Glutamatergic neuron (in vitro differentiated cells): ENCODE results near the gene PRIM1. TPM values are rescaled to one million over a fixed set of nuclear protein-coding genes. Genes with fewer than 3 reads are reported as not detected.

Source experiments
- DNase-seq: peaks from one replicate; pipeline ENCODE4 v3.0.0; 2022
- H3K27ac Mint-ChIP-seq: one replicate; pipeline ENCODE4 v1.8.0; 2020; ENCODE audit warnings: mild to moderate bottlenecking, mixed read lengths, inconsistent platforms; ENCODE audit not compliant: unreplicated experiment
- H3K27me3 Mint-ChIP-seq: one replicate; pipeline ENCODE4 v1.8.0; 2020; ENCODE audit warnings: mild to moderate bottlenecking, moderate library complexity, mixed read lengths, inconsistent platforms; ENCODE audit not compliant: unreplicated experiment
- H3K36me3 Mint-ChIP-seq: one replicate; pipeline ENCODE4 v1.8.0; 2020; ENCODE audit warnings: mild to moderate bottlenecking, mixed read lengths, inconsistent platforms; ENCODE audit not compliant: unreplicated experiment
- H3K4me1 Mint-ChIP-seq: one replicate; pipeline ENCODE4 v1.8.0; 2020; ENCODE audit warnings: mild to moderate bottlenecking, low read depth, mixed read lengths, inconsistent platforms; ENCODE audit not compliant: unreplicated experiment
- H3K4me3 Mint-ChIP-seq: one replicate; pipeline ENCODE4 v1.8.0; 2020; ENCODE audit warnings: mild to moderate bottlenecking, mixed read lengths, inconsistent platforms; ENCODE audit not compliant: unreplicated experiment
- H3K9me3 Mint-ChIP-seq: one replicate; pipeline ENCODE4 v1.8.0; 2020; ENCODE audit warnings: mild to moderate bottlenecking, moderate library complexity, mixed read lengths, inconsistent platforms; ENCODE audit not compliant: unreplicated experiment
- total RNA-seq: library from RNA; stranded (reverse); fragmentation: NEBNext Ultra II Directional; extraction: Animal tissue kit (Norgen Biotek cat#: 25700); gene quantifications from one replicate; pipeline ENCODE4 v1.2.1, GENCODE V29; 2021; ENCODE audit not compliant: unreplicated experiment
- TF ChIP-seq, protein P1 (sequence below): fragments of 200-600 bp; sonication (generic); IDR thresholded peaks from one replicate; pipeline ENCODE4 v1.5.0; 2021; ENCODE audit not compliant: partially characterized antibody, unreplicated experiment

The PRIM1 gene
- total RNA-seq, 1 donor from 2014 or later: 11.3 TPM

DNA sequence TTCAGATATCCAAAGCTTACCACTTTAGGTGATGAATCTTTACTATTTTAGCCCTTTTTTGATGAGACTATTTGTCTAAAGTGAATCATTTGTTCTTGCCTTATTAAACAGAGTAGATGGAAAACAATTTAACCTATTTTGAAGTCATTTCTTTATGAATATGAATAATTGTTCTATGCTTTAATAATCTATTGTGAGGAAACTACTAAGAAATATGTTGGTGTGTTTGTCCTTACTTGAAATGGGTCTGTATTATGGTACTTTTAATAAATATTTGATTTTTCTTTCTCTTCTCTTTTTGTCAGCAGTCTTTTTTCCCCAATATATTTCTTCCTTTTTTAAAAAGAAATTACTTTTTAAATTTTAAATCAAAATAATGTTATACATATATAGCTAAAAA is 35.4 kb upstream of the PRIM1 start:
- DNase-seq: no peak
- Mint-ChIP-seq H3K27ac (peak overlapping the region; percentile 57), H3K36me3 (peaks cover 17% of the 10 kb centered on the region), H3K4me1 (no peaks in the 10 kb centered on the region), H3K4me3 (no peak overlapping the region), H3K27me3 (no peaks in the 10 kb centered on the region), H3K9me3 (peaks cover 9% of the 10 kb centered on the region)
- TF ChIP-seq, protein P1, sequence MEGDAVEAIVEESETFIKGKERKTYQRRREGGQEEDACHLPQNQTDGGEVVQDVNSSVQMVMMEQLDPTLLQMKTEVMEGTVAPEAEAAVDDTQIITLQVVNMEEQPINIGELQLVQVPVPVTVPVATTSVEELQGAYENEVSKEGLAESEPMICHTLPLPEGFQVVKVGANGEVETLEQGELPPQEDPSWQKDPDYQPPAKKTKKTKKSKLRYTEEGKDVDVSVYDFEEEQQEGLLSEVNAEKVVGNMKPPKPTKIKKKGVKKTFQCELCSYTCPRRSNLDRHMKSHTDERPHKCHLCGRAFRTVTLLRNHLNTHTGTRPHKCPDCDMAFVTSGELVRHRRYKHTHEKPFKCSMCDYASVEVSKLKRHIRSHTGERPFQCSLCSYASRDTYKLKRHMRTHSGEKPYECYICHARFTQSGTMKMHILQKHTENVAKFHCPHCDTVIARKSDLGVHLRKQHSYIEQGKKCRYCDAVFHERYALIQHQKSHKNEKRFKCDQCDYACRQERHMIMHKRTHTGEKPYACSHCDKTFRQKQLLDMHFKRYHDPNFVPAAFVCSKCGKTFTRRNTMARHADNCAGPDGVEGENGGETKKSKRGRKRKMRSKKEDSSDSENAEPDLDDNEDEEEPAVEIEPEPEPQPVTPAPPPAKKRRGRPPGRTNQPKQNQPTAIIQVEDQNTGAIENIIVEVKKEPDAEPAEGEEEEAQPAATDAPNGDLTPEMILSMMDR: no peak

DNA sequence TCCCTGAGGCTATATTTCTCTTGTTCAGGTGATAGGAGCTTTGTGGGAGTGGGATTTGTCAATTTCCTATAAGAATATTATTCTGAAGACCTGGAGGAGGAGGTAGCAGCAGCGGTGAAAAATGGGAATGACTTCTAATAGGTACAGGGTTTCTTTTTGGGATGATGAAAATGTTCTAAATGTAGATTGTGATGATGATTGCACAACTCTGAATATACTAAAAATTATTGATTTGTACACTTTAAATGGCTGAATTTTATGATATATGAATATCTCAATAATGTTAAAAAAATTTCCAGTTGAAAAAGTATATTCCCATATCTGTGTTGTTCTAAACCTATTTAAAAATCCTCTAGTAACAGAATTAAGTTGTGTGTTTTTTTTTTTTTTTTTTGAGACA is 33.8 kb upstream of the PRIM1 start:
- Mint-ChIP-seq H3K4me1 (no peaks in the 10 kb centered on the region), H3K27me3 (no peaks in the 10 kb centered on the region), H3K4me3 (no peak overlapping the region), H3K27ac (no peak overlapping the region), H3K36me3 (peaks cover 17% of the 10 kb centered on the region), H3K9me3 (peaks cover 4% of the 10 kb centered on the region)
- TF ChIP-seq, protein P1: no peak
- no peak for DNase-seq

DNA sequence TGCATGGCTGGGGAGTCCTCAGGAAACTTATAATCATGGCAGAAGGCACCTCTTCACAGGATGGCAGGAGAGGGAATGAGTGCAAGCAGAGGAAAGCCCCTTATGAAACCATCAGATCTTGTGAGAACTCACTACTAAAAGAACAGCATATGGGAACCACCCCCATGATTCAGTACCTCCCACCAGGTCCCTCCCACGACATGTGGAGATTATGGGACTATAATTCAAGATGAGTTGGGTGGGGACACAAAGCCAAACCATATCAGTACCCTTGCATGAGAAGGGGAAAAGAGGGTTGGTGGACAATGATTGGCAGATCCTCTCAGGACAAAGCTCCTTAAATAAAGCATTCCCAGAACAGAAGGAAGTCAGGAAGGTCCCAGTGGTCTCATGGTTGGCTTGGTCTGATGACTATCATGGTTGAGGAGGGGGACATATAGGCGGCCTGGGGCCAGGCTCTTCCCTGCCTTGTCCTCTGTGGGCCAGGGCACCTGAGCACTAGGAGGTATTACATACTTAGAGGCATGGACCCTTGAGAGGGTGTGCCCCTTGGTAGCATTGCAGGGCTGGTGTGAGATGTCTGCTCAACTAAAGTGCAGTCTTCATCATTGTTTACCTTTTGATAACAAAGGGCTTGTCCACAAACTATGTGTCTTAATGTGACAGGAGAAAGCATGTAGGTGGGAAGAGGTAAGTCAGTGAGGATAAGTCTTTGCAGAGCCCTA is 33.2 kb upstream of the PRIM1 start:
- Mint-ChIP-seq H3K4me3 (no peak overlapping the region), H3K27ac (no peak overlapping the region), H3K36me3 (peaks cover 13% of the 10 kb centered on the region), H3K4me1 (no peaks in the 10 kb centered on the region), H3K27me3 (no peaks in the 10 kb centered on the region), H3K9me3 (peaks cover 4% of the 10 kb centered on the region)
- no peak for DNase-seq
- TF ChIP-seq, protein P1: no peak

DNA sequence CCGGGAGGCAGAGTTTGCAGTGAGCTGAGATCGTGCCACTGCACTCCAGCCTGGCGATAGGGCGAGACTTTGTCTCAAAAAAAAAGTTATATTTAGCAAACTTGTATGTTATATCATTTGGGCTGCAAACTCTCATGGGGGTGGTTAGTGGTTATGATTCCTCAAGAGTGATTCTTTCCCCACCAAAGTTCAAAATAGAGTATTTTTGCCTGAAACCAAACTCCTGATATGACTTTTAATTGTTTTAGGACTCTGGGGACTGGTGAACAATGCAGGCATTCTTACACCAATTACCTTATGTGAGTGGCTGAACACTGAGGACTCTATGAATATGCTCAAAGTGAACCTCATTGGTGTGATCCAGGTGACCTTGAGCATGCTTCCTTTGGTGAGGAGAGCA is 29.6 kb upstream of the PRIM1 start:
- H3K36me3 Mint-ChIP-seq: peaks cover 18% of the 10 kb centered on the region
- H3K9me3 Mint-ChIP-seq: peaks cover 5% of the 10 kb centered on the region
- no peak overlapping the region for H3K27ac Mint-ChIP-seq
- TF ChIP-seq, protein P1: no peak
- no peaks in the 10 kb centered on the region for H3K27me3 Mint-ChIP-seq
- H3K4me1 Mint-ChIP-seq: no peaks in the 10 kb centered on the region
- no peak for DNase-seq
- no peak overlapping the region for H3K4me3 Mint-ChIP-seq

DNA sequence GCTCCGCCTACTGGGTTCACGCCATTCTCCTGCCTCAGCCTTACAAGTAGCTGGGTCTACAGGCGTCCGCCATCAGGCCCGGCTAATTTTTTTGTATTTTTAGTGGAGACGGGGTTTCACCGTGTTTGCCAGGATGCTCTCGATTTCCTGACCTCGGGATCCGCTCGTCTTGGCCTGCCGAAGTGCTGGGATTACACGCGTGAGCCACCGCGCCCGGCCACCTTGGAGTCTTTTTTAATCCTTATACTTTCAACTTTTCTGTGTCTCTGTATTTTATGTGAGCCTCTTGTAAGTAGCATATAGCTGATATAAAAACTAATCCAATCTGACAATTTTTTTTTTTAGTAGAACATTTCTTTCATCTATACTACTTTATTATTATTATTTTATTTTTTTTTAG is 26.6 kb upstream of the PRIM1 start:
- Mint-ChIP-seq H3K9me3 (peaks cover 3% of the 10 kb centered on the region), H3K4me3 (no peak overlapping the region), H3K27me3 (no peaks in the 10 kb centered on the region), H3K4me1 (no peaks in the 10 kb centered on the region), H3K27ac (no peak overlapping the region), H3K36me3 (peaks cover 5% of the 10 kb centered on the region)
- TF ChIP-seq, protein P1: no peak
- no peak for DNase-seq
